Measurements from ENCODE around the gene LEAP2.

The LEAP2 gene

GRCh38 chr5:132873119-132873929, at the start of gene LEAP2:
Gene LEAP2 (plus strand): TSS chr5:132873668. CDS start chr5:132873695, 27 bp downstream.
- no peak for DNase-seq

- DNase-seq: no peak
These were observed 49.0 kb upstream of the LEAP2 start for GRCh38 chr5:132824426-132824825.

GRCh38 chr5:132825033-132825833, 48.2 kb upstream of the LEAP2 start:
- no peak for DNase-seq

GRCh38 chr5:132825834-132826391, 47.6 kb upstream of the LEAP2 start:
- DNase-seq: no peak

- DNase-seq: no peak
These were observed 46.9 kb upstream of the LEAP2 start for GRCh38 chr5:132826424-132827082.

- no peak for DNase-seq
These were observed 45.4 kb upstream of the LEAP2 start for GRCh38 chr5:132827943-132828673.

- DNase-seq: no peak
These were observed 44.5 kb upstream of the LEAP2 start for GRCh38 chr5:132828846-132829494.

- DNase-seq: no peak
These were observed 43.6 kb upstream of the LEAP2 start for GRCh38 chr5:132829742-132830435.

- DNase-seq: no peak
These were observed 42.9 kb upstream of the LEAP2 start, which contains the start of gene SHROOM1 for GRCh38 chr5:132830436-132831094. Gene SHROOM1 (minus strand): TSS chr5:132830647. CDS start chr5:132826140, 4,507 bp downstream.

GRCh38 chr5:132831095-132831860, 42.2 kb upstream of the LEAP2 start:
- no peak for DNase-seq

- DNase-seq: no peak
These were observed 40.9 kb upstream of the LEAP2 start for GRCh38 chr5:132832612-132833011.

- DNase-seq: no peak
These were observed 39.4 kb upstream of the LEAP2 start for GRCh38 chr5:132834057-132834456.

GRCh38 chr5:132836852-132837251, 36.6 kb upstream of the LEAP2 start:
- DNase-seq: no peak

- no peak for DNase-seq
These were observed 35.6 kb upstream of the LEAP2 start for GRCh38 chr5:132837868-132838267.

- no peak for DNase-seq
These were observed 34.8 kb upstream of the LEAP2 start for GRCh38 chr5:132838516-132839282.

- DNase-seq: no peak
These were observed 33.8 kb upstream of the LEAP2 start for GRCh38 chr5:132839426-132840301.

GRCh38 chr5:132840313-132840712, 33.2 kb upstream of the LEAP2 start:
- DNase-seq: no peak

- no peak for DNase-seq
These were observed 32.6 kb upstream of the LEAP2 start for GRCh38 chr5:132840896-132841295.

Data from cerebellar nuclear complex (tissue), 1 donor.